Stimulated activated CD4-positive, alpha-beta T cell treated with anti-CD3 and anti-CD28 coated beads, Interleukin-12 subunit alpha, Interleukin-12 subunit beta, amount 100 ng/mL, for 4 hours (primary cell): ENCODE measurements around the gene TSR1.
"Not testable (repeated sequence)": the region's sequence is repeated elsewhere in the genome, so short reads cannot be mapped to it uniquely, and the experiment has no call there.

ENCODE experiments used
- DNase-seq: peaks from one replicate; pipeline ENCODE4 v3.0.0-alpha.2; 2020

Gene TSR1

GRCh38 chr17:2335726-2336214, 487 bp downstream of the TSR1 start:
- DNase-seq: no peak

- no peak for DNase-seq
Observed at GRCh38 chr17:2331303-2331702, 5.0 kb downstream of the TSR1 start.

- no peak for DNase-seq
Observed at GRCh38 chr17:2323629-2324314, 12.5 kb downstream of the TSR1 start.

DNA sequence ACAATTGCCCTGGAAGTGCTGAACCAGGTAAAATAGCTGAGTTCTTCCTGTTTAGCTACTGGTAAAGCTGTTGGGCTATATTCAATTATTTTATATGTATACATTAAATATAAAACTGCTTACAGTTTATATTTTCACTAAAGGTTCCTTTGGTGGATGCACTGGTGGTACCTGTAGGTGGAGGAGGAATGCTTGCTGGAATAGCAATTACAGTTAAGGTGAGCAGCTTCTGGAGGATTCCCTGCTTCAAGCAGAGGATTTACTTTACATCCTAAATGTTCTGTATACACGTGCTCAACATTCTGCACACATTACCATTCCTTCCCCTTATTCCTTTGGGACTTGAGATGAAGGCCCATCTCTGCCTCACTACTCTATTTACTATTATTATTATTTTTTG, 14.9 kb downstream of the TSR1 start:
- no peak for DNase-seq

DNA sequence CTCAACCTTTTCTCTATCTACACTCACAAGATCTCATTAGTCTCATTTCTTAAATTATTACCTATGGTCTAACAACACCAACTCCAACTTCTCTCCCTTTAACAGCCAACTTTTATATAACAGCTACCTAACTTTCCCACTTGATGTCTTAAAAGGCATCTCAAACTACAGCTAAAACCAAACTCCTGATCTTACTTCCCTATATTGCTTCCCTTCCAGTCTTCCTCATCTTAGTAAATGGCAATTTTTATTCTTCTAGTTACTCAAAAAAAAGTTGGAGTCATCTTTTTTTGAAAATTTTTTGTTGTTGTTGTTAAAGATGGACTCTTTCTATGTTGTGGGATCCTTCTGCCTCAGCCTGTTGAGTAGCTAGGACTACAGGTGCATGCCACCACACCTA, 17.2 kb downstream of the TSR1 start:
- DNase-seq: no peak

DNA sequence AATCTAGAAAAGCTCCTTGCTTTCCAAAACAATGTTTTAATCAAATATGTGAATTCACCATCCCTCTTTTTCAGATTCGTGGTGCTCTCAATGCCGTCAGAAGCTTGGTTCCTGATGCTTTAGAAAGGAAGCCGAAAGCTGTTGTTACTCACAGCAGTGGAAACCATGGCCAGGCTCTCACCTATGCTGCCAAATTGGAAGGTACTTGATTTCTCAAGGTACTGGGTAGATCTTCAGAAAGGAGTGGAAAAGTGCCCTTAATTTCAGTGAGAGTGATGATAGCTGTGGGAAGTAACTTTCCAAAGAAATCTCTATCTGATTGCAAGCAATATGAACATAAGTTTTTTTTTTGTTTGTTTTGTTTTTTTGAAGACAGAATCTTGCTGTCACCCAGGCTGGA, 18.5 kb downstream of the TSR1 start:
- no peak for DNase-seq

GRCh38 chr17:2316916-2317205, 19.4 kb downstream of the TSR1 start:
- DNase-seq: not testable (repeated sequence)

DNA sequence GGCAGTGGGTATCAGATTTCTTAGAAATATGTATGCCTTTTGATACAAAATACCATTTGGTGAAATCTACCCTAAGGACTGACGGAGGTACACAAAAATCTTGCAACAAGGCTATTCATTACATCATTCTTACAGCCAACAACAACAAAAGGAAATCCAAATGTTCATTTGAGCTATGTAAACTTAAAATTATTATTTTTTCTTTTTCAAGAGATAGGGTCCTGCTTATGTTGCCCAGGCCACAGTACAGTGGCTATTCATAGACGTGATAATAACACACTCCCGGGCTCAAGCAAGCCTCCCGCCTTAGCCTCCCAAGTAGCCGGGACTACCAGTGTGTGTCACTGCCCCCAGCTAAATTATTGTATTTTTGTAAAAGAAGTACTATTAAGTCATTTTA, 23.5 kb downstream of the TSR1 start:
- no peak for DNase-seq

DNA sequence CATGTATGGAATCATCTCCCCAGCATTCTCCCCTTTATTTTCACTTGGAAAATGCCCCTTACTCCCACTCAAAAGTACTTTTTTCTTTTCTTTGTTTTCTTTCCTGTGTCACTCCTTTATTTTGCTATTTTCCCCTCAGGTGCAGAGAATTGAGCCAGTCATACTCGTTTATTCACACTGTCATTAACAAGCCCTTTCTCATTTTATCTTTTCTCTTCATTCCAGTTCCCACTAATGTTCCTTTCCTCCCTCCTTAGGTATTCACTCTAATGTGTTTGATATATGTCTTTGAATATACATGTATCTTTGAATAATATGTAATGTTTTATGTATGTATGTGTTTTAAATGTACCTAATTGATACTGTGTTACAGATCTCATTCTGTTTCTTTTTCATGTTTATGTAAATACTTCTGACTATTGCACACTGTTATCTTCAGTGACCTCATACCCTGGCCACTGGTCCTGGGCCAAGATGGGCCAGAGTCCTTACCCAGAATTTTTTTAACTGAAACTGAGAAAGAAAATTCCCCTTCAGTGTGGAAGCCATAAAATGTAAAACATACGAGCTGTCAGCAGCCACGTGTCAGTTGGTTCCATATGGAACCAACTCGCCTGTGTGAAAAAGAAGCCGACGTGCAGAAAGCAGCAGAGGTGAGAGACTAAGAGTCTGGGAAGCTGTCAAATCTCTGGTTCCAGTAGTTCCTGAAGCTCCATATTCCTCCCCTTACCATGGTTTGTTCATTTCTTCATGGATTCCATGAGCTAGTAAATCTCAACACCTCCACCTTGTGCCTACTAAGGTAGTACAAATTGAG, 26.7 kb downstream of the TSR1 start:
- DNase-seq: no peak

DNA sequence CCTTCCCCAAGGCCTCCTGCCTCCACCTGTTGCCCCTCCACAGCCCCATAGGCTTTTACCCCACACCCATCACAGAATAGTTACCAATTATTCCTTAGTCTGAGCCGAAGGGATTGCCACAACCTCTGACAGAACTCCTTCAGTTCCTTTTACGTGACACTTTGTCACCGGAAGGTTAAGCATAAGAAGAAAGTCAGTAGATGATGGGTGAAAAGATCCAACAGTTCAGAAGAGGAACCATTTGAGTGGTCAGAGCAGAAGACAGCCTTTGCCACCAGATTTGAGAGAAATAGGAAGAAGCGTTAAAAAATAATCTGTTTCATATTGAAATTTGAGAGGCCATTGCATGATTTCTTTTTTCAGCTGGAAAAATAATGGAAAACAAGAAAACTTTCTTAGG, 31.3 kb downstream of the TSR1 start:
- DNase-seq: no peak

DNA sequence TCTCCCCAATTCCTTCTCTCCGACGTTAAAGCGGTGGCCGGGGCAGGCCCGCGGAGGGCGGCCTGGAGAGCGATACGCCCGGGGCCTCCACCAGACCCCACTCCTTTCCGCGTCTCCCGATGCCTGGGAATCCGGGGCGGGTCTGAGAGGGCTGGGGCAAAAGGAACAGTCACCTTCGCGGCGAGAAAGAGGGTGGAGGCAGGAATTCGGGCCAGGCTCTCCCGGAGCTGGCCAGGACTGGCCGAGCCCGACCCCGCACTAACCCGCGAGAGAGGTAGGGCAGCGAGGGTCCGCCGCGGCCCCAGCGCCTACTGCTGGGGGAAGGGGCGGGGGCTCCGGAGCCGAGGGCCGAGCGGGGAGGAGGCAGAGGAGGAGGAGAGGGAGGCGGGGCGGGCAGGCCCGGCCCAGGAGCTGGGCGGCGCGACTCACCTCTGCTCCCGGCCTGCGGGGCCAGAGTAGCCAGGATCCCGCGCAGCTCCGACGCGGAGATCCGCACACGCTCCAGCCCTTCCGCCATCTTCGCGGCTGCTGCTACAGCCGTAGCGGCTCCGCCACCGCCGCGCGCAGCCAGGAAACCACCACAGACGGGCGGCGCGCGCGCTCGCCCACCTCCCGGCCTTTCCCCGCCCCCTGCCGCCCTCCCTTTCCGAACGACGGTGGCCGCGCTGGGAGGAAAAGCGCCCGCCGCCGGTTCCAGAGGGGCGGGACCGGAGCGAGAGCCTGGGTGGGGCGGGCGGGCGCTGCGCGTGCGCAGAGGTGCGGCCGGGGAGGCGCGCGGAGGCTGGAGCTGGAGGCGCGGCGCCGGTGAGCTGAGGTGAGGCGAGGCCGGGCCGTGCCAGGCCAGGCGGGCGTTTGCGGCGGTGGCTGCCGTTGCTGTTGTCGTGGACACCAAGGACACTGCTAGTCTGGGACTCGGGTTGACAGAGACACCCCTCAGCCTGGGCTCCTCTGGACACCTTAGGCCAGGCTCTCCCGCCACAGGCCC, 32.8 kb downstream of the TSR1 start, which contains the start of the genes SMG6 and SRR:
Gene SMG6, minus strand, starts transcription at position 582 of the 985 bp plus-strand sequence. Its CDS starts 65 bp downstream, at position 517.
Gene SRR, plus strand, starts transcription at position 747 of the 985 bp plus-strand sequence. CDS start 11,611 bp downstream, outside the sequence.
- DNase-seq: peak; percentile 95

DNA sequence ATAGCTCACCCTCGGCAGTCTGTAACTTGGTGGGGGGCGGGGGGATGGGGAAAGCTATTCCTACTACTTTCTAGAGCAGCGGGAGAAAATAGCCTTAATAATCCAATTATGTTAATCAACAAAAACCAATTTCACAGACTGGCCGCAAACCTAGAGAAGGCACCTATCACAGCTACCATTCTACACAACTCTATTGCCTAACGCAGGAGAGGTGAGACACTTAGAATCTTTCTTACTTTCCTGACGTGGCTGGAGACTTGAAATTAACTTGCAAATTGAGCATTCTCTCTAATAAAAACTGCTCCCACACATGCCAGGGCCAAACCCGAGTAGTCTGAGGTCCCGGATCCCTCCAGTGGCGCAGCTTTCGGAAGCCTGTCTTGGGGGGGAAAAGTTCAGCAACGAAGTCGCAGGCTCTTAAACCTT, 33.5 kb downstream of the TSR1 start:
- DNase-seq: no peak

DNA sequence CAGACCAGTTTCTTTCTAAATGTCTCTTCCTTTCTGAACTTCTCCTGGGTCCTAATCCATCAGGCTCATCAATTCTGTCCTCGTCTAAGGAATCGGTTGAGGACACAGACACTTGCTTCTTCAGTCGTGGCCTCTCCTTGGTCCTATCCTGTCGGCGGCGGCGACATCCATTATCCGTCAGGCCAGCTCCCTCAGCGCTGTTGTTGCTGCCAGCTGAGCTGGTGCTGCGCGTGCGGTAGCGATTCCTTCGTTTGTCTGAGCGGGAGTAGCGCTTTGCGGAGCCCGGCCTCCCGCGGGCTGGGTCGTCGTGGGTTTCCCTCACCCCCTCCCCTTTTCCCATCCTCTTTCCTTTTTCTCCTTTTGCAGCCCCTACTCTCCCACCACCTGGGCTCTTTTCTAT, 36.5 kb downstream of the TSR1 start:
- DNase-seq: no peak

GRCh38 chr17:2299136-2299535, 37.1 kb downstream of the TSR1 start:
- DNase-seq: no peak

- DNase-seq: no peak
Observed at GRCh38 chr17:2297023-2297422, 39.2 kb downstream of the TSR1 start.

DNA sequence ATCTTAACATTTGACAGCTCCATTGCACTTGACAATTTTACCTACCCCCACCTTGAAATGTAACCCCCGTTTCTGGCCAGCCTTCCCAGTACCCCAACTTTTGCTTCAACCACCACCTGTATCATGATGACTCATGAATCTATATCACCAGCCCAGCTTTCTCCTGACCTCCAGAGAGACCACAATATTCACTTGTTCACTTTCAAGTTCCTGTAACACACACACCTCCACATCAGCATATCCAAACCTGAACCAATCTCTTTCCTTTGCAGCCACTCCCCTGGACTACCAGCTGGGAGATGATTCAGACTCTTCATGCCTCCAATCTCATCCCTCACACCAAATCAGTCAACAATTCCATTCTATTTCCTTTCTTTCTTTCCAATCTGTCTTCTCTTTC, 40.7 kb downstream of the TSR1 start:
- DNase-seq: no peak

- DNase-seq: no peak
Observed at GRCh38 chr17:2292100-2292499, 44.2 kb downstream of the TSR1 start.

- DNase-seq: no peak
Observed at GRCh38 chr17:2289878-2290478, 46.3 kb downstream of the TSR1 start.

DNA sequence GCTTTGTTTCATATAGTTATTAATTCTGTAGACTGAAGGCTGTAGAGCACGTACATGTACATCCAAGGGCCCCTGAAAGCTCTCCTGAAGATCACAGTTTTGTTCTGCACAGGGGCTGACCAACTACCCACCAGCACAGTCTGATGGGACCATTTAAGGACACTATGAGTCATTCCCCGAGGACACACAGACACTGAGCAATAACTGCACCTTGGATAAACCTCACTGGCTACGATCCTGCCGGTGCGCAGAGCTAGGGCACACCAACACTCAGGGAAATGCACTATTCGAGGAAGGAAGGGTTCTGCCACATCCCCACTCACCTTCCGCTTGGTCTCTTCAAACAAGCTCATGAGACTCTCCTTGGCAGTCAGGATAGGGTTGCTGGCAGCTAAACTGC, 53.0 kb downstream of the TSR1 start:
- no peak for DNase-seq

GRCh38 chr17:2282297-2282873, 53.9 kb downstream of the TSR1 start:
- DNase-seq: no peak

DNA sequence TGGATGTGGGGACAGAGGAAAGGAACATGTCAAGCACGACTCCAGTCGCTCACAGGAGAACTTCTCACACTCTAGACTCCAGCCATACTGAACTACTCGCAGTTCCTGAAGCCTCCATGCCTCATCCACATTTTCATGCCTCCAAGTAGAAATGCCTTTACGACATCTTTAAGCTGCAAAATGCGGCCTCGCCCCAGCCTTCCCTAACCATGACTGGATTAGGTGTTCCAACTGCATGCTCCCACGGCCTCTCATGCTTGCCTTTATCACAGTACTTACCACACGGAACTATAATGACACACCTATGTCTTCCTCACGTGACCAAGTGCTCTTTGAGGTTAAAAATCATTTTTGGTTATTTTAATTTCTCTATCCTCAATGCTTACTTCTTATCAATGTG, 56.5 kb downstream of the TSR1 start:
- no peak for DNase-seq
